ENCODE results near the gene S1PR4. TPM values are rescaled to one million over a fixed set of nuclear protein-coding genes. Genes with fewer than 3 reads are reported as not detected.
A peak's percentile ranks its signal among the peaks of the same experiment; 100 is the strongest.
"Not testable (repeated sequence)": the region's sequence is repeated elsewhere in the genome, so short reads cannot be mapped to it uniquely, and the experiment has no call there.

Gene S1PR4
- total and polyA plus RNA-seq, 4 experiments from 2014 or later: 231 to 503 (median 341) TPM

DNA sequence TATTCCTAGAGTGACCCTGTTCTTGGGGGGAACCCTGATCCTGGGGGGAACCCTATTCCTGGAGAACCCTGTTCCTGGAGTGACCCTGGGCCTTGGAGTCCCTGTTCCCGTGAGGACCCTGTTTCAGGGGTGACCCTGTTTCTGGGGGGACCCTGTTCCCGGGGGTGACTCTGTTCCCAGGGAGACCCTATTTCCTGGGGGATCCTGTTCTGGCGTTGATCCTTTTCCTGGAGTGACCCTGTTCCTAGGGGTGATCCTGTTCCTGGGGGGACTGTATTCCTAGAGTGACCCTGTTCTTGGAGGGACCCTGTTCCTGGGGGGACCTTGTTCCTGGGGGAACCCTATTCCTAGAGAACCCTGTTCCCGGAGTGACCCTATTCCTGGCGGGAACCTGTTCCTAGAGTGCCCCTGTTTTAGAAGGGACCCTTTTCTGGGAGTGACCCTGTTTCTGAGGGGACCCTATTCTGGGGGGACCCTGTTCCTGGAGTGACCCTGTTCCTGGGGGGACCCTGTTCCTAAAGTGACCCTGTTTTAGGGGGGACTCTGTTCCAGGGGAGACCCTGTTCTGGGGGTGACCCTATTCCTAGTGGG is 27.7 kb upstream of the S1PR4 start:
- no peak for DNase-seq
- Mint-ChIP-seq H3K36me3 (peaks cover 0 to 13% of the 10 kb centered on the region in 2 donors), H3K4me1 (peaks cover 9 to 16% (median 12%) of the 10 kb centered on the region in 4 donors), H3K4me3 (no peak overlapping the region), H3K27me3 (no peaks in the 10 kb centered on the region), H3K27ac (peak overlapping the region in 2 of 7 donors; percentile 12 to 13), H3K9me3 (no peaks in the 10 kb centered on the region)
- H3K9me3 ChIP-seq (ENCODE audit: control insufficient read depth in 1 of 2, low read length in 2 of 2): no peaks in the 10 kb centered on the region
- peaks cover 30% of the 10 kb centered on the region for H3K4me1 ChIP-seq (ENCODE audit: insufficient read depth, low read length)
- H3K27me3 ChIP-seq (ENCODE audit: insufficient read depth, low read length): no peaks in the 10 kb centered on the region
- H3K27ac ChIP-seq (ENCODE audit: low read depth, low read length): no peak overlapping the region
- ChIA-PET POLR2A (ENCODE audit: partially characterized antibody) (interaction anchor here (0.5 kb wide), 1 partner anchor 55 kb away, joined by 3 read pairs; no protein-coding TSS in a partner anchor), CTCF (ENCODE audit: partially characterized antibody) (interaction anchor here (1.2 to 1.7 kb wide), 2 partner anchors 11 to 13 kb away, joined by 3 to 6 read pairs; no protein-coding TSS in a partner anchor)
- no peak overlapping the region for H3K4me3 ChIP-seq (ENCODE audit: low read length in 2 of 2)
- H3K36me3 ChIP-seq (ENCODE audit: insufficient read depth, low read length): no peaks in the 10 kb centered on the region
- intact Hi-C loops (cut with micrococcal nuclease): no loop called here

DNA sequence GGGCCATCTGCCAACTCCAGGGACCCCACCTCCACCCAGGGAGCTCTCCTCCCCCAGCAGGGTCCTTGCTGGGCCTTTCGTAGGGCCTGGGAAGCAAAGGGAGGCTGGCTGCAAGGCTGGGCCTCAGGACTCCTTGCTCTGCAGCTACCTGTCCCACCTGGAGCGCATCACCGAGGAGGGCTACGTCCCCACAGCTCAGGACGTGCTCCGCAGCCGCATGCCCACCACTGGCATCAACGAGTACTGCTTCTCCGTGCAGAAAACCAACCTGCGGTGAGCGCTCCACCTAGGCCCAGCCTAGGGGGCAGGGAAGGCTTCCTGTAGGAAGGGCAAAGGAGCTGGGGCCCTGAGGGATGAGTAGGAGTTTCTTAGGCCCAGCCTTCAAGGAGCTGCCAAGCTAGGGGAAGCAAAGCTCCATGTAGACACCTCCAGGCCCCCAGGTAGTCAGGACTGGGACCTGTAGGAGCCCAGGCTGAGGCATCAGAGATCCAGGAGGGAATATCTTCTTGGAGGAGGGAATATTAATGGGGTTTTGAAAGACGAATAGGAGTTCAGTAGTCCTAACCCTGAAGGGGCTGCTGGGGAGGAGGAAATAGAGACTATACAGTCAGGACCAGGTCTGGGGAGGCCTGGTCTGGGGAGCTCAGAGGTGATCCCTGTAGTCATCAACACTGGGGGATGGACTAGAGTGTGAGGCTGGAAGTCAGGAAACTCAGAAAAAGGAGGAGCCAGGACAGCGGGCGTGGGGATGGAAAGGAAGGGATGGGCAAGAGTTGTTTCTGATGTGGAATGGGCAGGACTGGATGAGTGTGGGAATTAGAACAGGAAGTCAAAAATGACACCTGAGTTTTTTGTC is 26.8 kb upstream of the S1PR4 start:
- no peaks in the 10 kb centered on the region for H3K27me3 Mint-ChIP-seq
- no peaks in the 10 kb centered on the region for H3K9me3 Mint-ChIP-seq
- CTCF ChIA-PET (ENCODE audit: partially characterized antibody): interaction anchor here (1.1 to 1.7 kb wide), 3 partner anchors 10 to 25 kb away, joined by 3 to 6 read pairs (median 4); no protein-coding TSS in a partner anchor

DNA sequence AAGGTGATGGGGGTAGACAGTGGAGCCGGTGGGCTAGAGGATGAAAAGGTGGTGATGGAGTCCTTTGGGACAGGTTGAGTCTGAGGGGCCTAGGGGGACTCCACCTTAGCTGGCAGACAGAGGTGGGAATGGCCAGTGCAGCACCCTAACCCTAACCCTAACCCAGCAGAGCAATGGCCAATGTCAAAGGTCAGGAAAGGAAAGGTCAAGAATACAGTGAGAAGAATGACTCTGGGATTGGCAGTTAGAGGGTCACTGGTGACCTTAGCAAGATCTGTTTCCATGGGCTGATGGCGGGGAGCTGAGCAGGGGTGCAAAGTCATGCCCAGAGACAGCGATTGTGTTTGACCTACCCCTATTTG is 26.2 kb upstream of the S1PR4 start:
- Mint-ChIP-seq H3K27ac (no peak overlapping the region), H3K4me3 (no peak overlapping the region), H3K36me3 (peaks cover 0 to 12% of the 10 kb centered on the region in 2 donors), H3K27me3 (no peaks in the 10 kb centered on the region), H3K9me3 (no peaks in the 10 kb centered on the region), H3K4me1 (peaks cover 7 to 17% (median 14%) of the 10 kb centered on the region in 4 donors)
- DNase-seq: no peak
- ChIA-PET CTCF (ENCODE audit: partially characterized antibody) (interaction anchor here (1.1 to 1.7 kb wide), 2 partner anchors 11 to 26 kb away, joined by 4 to 6 read pairs; no protein-coding TSS in a partner anchor), POLR2A (ENCODE audit: partially characterized antibody) (interaction anchor here (1.2 kb wide), 1 partner anchor 33 kb away, joined by 3 read pairs; no protein-coding TSS in a partner anchor)
- intact Hi-C loops (cut with micrococcal nuclease): no loop called here
- Histone ChIP-seq H3K36me3 (ENCODE audit: insufficient read depth, low read length) (no peaks in the 10 kb centered on the region), H3K4me1 (ENCODE audit: insufficient read depth, low read length) (peaks cover 29% of the 10 kb centered on the region), H3K4me3 (ENCODE audit: low read length in 2 of 2) (no peak overlapping the region), H3K27me3 (ENCODE audit: insufficient read depth, low read length) (no peaks in the 10 kb centered on the region), H3K9me3 (ENCODE audit: control insufficient read depth in 1 of 2, low read length in 2 of 2) (no peaks in the 10 kb centered on the region), H3K27ac (ENCODE audit: low read depth, low read length) (no peak overlapping the region)

More for the DNA sequence above, 26.8 kb upstream of the S1PR4 start:
- Histone ChIP-seq H3K27me3 (ENCODE audit: insufficient read depth, low read length) (no peaks in the 10 kb centered on the region), H3K4me3 (ENCODE audit: low read length in 2 of 2) (no peak overlapping the region), H3K36me3 (ENCODE audit: insufficient read depth, low read length) (no peaks in the 10 kb centered on the region), H3K4me1 (ENCODE audit: insufficient read depth, low read length) (peaks cover 29% of the 10 kb centered on the region), H3K9me3 (ENCODE audit: control insufficient read depth in 1 of 2, low read length in 2 of 2) (no peaks in the 10 kb centered on the region), H3K27ac (ENCODE audit: low read depth, low read length) (no peak overlapping the region)
- Mint-ChIP-seq H3K4me3 (no peak overlapping the region), H3K36me3 (peaks cover 0 to 12% of the 10 kb centered on the region in 2 donors), H3K4me1 (peaks cover 4 to 17% (median 12%) of the 10 kb centered on the region in 4 donors), H3K27ac (no peak overlapping the region)
- POLR2A ChIA-PET (ENCODE audit: partially characterized antibody): interaction anchor here (0.5 to 1.2 kb wide), 2 partner anchors 33 to 56 kb away, joined by 3 read pairs; no protein-coding TSS in a partner anchor
- intact Hi-C loops (cut with micrococcal nuclease): no loop called here
- DNase-seq: no peak

DNA sequence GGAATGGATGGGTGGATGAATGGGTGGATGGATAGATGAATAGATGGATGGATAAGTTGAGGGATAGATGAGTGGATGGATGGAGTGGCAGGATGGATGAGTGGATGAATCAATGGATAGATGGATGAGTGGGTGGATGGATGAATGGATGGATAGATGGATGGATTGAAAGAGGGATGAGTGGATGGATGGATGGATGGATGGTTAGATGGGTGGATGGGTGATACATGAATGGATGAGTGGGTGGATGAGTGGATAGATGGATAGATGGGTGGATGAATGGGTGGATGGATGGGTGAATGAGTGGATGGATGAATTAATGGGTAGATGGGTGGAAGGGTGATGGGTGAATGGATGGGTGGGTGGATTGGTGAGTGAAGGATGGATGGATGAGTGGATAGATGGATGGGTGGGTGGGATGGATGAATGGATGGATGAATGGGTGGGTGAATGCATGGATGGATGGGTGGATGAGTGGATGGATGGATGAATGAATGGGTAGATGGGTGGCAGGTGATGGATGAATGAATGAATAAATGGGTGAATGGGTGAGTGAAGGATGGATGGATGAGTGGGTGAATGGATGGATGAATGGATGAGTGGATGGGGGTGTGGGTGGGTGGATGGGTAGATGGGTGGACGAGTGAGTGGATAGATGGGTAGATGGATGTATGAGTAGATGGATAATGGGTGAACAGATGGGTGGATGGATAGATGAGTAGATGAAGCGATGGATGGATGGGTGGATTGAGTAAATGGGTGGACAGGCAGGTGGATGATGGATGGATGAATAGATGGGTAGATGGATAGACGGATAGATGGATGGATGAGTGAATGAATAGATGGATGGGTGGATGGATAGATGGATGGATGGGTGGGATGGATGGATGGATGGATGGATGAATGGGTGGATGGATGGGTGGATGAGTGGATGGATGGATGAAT is 25.0 kb upstream of the S1PR4 start:
- intact Hi-C loops (cut with micrococcal nuclease): no loop called here
- H3K27me3 Mint-ChIP-seq: no peaks in the 10 kb centered on the region
- H3K4me3 Mint-ChIP-seq: no peak overlapping the region
- peaks cover 0 to 12% of the 10 kb centered on the region in 2 donors for H3K36me3 Mint-ChIP-seq
- DNase-seq: no peak
- Histone ChIP-seq H3K27ac (ENCODE audit: low read depth, low read length) (no peak overlapping the region), H3K9me3 (ENCODE audit: control insufficient read depth in 1 of 2, low read length in 2 of 2) (no peaks in the 10 kb centered on the region), H3K36me3 (ENCODE audit: insufficient read depth, low read length) (no peaks in the 10 kb centered on the region), H3K4me3 (ENCODE audit: low read length in 2 of 2) (no peak overlapping the region), H3K27me3 (ENCODE audit: insufficient read depth, low read length) (no peaks in the 10 kb centered on the region), H3K4me1 (ENCODE audit: insufficient read depth, low read length) (peaks cover 29% of the 10 kb centered on the region)
- peaks cover 10 to 17% (median 15%) of the 10 kb centered on the region in 4 donors for H3K4me1 Mint-ChIP-seq
- ChIA-PET POLR2A (ENCODE audit: partially characterized antibody) (no interaction called here), CTCF (ENCODE audit: partially characterized antibody) (interaction anchor here (0.6 to 0.7 kb wide), 3 partner anchors 10 to 26 kb away, joined by 3 read pairs; no protein-coding TSS in a partner anchor)
- no peak overlapping the region for H3K27ac Mint-ChIP-seq
- no peaks in the 10 kb centered on the region for H3K9me3 Mint-ChIP-seq

DNA sequence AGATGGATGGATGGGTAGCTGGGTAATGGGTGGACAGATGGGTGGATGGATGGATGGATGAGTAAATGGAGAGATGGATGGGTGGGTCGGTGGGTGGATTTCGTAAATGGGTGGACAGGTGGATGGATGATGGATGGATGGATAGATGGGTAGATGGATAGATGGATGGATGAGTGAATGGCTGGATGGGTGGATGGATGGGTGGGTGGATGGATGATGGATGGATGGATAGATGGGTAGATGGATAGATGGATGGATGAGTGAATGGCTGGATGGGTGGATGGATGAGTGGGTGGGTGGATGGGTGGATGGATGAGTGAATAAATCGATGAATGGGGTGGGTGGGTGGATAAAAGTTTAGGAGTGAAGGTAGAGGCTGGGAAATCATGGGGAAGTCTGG is 24.1 kb upstream of the S1PR4 start:
- peaks cover 29% of the 10 kb centered on the region for H3K4me1 ChIP-seq (ENCODE audit: insufficient read depth, low read length)
- Mint-ChIP-seq H3K4me3 (peak overlapping the region in 2 of 8 donors; percentile 82 to 86), H3K4me1 (peaks cover 4 to 12% (median 10%) of the 10 kb centered on the region in 4 donors)
- H3K9me3 ChIP-seq (ENCODE audit: control insufficient read depth in 1 of 2, low read length in 2 of 2); H3K27ac Mint-ChIP-seq; H3K27me3 Mint-ChIP-seq; CTCF ChIA-PET (ENCODE audit: partially characterized antibody); H3K9me3 Mint-ChIP-seq; H3K36me3 Mint-ChIP-seq; intact Hi-C loops (cut with micrococcal nuclease); DNase-seq; H3K36me3 ChIP-seq (ENCODE audit: insufficient read depth, low read length); H3K27me3 ChIP-seq (ENCODE audit: insufficient read depth, low read length): not testable (repeated sequence)
- peak overlapping the region; percentile 8 to 29 for H3K4me3 ChIP-seq (ENCODE audit: low read length in 2 of 2)
- POLR2A ChIA-PET (ENCODE audit: partially characterized antibody): interaction anchor here (1.2 kb wide), 1 partner anchor 14 kb away, joined by 3 read pairs; no protein-coding TSS in a partner anchor
- peak overlapping the region; percentile 76 for H3K27ac ChIP-seq (ENCODE audit: low read depth, low read length)

DNA sequence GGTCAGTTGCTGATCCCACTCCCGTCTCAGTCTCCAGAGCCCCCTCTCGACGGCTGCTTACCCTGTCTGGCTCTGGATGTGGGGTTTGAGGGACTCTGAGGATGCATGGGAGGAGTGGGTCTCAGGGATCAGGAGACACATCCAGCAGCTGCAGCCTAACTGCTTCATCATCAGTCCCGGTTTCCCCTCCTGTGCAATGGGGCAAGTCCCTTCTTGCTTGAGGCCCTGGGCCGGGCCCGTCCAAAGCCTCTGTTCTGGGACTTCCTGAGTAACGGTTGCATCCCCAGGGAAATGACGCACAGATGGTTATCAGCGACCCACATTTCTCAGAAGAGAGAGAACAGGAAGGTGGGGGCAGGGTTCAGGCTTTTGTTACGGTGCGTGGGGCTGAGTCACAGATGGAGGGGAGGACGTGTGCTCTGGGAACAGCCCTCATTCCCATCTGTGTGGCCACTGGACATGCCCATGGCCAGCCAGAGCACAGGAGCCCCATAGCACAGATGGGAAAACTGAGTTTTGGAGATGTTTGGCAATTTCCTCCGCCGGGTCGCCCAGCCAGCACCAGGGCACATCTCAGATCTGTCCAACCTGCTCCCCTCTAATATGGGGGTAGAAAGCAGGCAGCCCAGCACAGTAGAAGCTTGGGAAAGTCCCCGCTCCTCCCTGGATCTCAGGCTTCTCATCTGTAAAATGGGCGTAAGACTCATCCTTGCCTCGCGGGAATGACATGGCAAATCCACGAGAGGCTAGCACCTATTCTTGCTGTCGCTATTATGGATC is 23.4 kb upstream of the S1PR4 start:
- Mint-ChIP-seq H3K4me3 (peak overlapping the region in 3 of 8 donors; percentile 65 to 86 (median 82)), H3K4me1 (peaks cover 2 to 12% (median 10%) of the 10 kb centered on the region in 4 donors), H3K36me3 (peaks cover 6 to 7% of the 10 kb centered on the region in 2 donors), H3K27me3 (no peaks in the 10 kb centered on the region), H3K9me3 (peaks cover 0 to 1% (median 0%) of the 10 kb centered on the region in 8 donors), H3K27ac (no peak overlapping the region)
- intact Hi-C loops (cut with micrococcal nuclease): no loop called here
- Histone ChIP-seq H3K9me3 (ENCODE audit: control insufficient read depth in 1 of 2, low read length in 2 of 2) (no peaks in the 10 kb centered on the region), H3K4me1 (ENCODE audit: insufficient read depth, low read length) (peaks cover 29% of the 10 kb centered on the region), H3K27ac (ENCODE audit: low read depth, low read length) (peak overlapping the region; percentile 76), H3K27me3 (ENCODE audit: insufficient read depth, low read length) (no peaks in the 10 kb centered on the region), H3K4me3 (ENCODE audit: low read length in 2 of 2) (peak overlapping the region; percentile 8 to 29), H3K36me3 (ENCODE audit: insufficient read depth, low read length) (no peaks in the 10 kb centered on the region)
- ChIA-PET CTCF (ENCODE audit: partially characterized antibody) (no interaction called here), POLR2A (ENCODE audit: partially characterized antibody) (interaction anchor here (1.0 to 1.2 kb wide), 2 partner anchors 15 to 26 kb away, joined by 3 read pairs; no protein-coding TSS in a partner anchor)
- peak; percentile 79 to 96 (median 85) for DNase-seq

Measured in CD4-positive, alpha-beta memory T cell (primary cell).